Tibial artery (tissue), 4 donors: ENCODE results near the gene PTGER4.
A peak's percentile ranks its signal among the peaks of the same experiment; 100 is the strongest.
"Not testable (repeated sequence)": the region's sequence is repeated elsewhere in the genome, so short reads cannot be mapped to it uniquely, and the experiment has no call there.

Experiments
- DNase-seq, 2 donors: peaks; one replicate each; pipeline ENCODE4 v3.0.0-alpha.2; 2019
- H3K27ac ChIP-seq, 2 donors: fragments of 200-600 bp; sonication (generic) in 1 of 2; 1 replicate in 1 of 2; 2 replicates in 1 of 2; pipeline ENCODE4 v1.5.1; 2018 to 2019; ENCODE audit warnings: mild to moderate bottlenecking in 1 of 2
- H3K27me3 ChIP-seq, 2 donors: fragments of 200-600 bp; sonication (generic) in 1 of 2; one replicate each; pipeline versions ENCODE4 v1.5.1 to v1.6.0; 2016 to 2019
- H3K36me3 ChIP-seq, 3 donors: fragments of 200-600 bp; sonication (generic) in 2 of 3; one replicate each; pipeline ENCODE4 v1.5.1; 2016 to 2019; ENCODE audit warnings: mild to moderate bottlenecking in 2 of 3
- H3K4me1 ChIP-seq, 4 donors: fragments of 200-600 bp; sonication (generic) in 2 of 4; 1 replicate in 3 of 4; 2 replicates in 1 of 4; pipeline ENCODE4 v1.5.1; 2016 to 2019
- H3K4me3 ChIP-seq, 2 donors: fragments of 200-600 bp; sonication (generic) in 1 of 2; 1 replicate in 1 of 2; 2 replicates in 1 of 2; pipeline ENCODE4 v1.5.1; 2018 to 2019; ENCODE audit warnings: mild to moderate bottlenecking in 2 of 2
- H3K9me3 ChIP-seq, 3 donors: fragments of 200-600 bp; sonication (generic) in 1 of 3; one replicate each; pipeline ENCODE4 v1.5.1; 2016 to 2019
- CTCF ChIP-seq, 2 experiments: fragments of 200-600 bp in 1 of 2; fragments of 450-650 bp in 1 of 2; IDR thresholded peaks; one replicate each; pipeline ENCODE4 v1.5.1; 2017 to 2019; ENCODE audit warnings: antibody characterized with exemption in 2 of 2, mild to moderate bottlenecking in 1 of 2, moderate library complexity in 1 of 2
- intact Hi-C: fragments of 100-400 bp; cut with DNase I; formaldehyde crosslinking; loops from one replicate; pipeline ENCODE4 v1.15.0; 2023; ENCODE audit warnings: low total_unique reads

The PTGER4 gene

GRCh38 chr5:40679913-40680681, at the start of gene PTGER4:
Gene PTGER4, plus strand, starts transcription at chr5:40679915. Its CDS starts 1,079 bp downstream, at chr5:40680994.
- Histone ChIP-seq H3K4me3 (peak within 1 kb of the TSS; percentile 69 to 87), H3K4me1 (peaks cover 0 to 49% (median 21%) of the 10 kb centered on the region in 4 donors), H3K9me3 (no peaks in the 10 kb centered on the region), H3K27ac (peak within 1 kb of the TSS; percentile 86 to 87), H3K27me3 (no peaks in the 10 kb centered on the region), H3K36me3 (no peaks in the 10 kb centered on the region)
- no peak for TF ChIP-seq CTCF (IDR thresholded peaks at IDR 0.05)
- intact Hi-C loops = no loop called here
- DNase-seq = peak in 1 of 2 donors; percentile 36

GRCh38 chr5:40630126-40630525, 49.6 kb upstream of the PTGER4 start:
- Histone ChIP-seq H3K9me3 (no peaks in the 10 kb centered on the region), H3K27ac (no peak overlapping the region), H3K4me3 (no peak overlapping the region), H3K4me1 (no peaks in the 10 kb centered on the region), H3K36me3 (no peaks in the 10 kb centered on the region), H3K27me3 (no peaks in the 10 kb centered on the region)
- TF ChIP-seq CTCF (IDR thresholded peaks at IDR 0.05) = no peak
- DNase-seq = no peak
- intact Hi-C loops = no loop called here

GRCh38 chr5:40631236-40631635, 48.5 kb upstream of the PTGER4 start:
- DNase-seq = no peak
- no peak for TF ChIP-seq CTCF (IDR thresholded peaks at IDR 0.05)
- Histone ChIP-seq H3K36me3 (no peaks in the 10 kb centered on the region), H3K27ac (no peak overlapping the region), H3K4me3 (no peak overlapping the region), H3K4me1 (no peaks in the 10 kb centered on the region), H3K27me3 (no peaks in the 10 kb centered on the region), H3K9me3 (peaks cover 0 to 2% (median 0%) of the 10 kb centered on the region in 3 donors)
- intact Hi-C loops = no loop called here

GRCh38 chr5:40634154-40634553, 45.6 kb upstream of the PTGER4 start:
- Histone ChIP-seq H3K4me1 (no peaks in the 10 kb centered on the region), H3K27ac (no peak overlapping the region), H3K9me3 (peaks cover 0 to 12% (median 8%) of the 10 kb centered on the region in 3 donors), H3K27me3 (no peaks in the 10 kb centered on the region), H3K36me3 (no peaks in the 10 kb centered on the region), H3K4me3 (no peak overlapping the region)
- no peak for TF ChIP-seq CTCF (IDR thresholded peaks at IDR 0.05)
- intact Hi-C loops = no loop called here
- DNase-seq = no peak

GRCh38 chr5:40634593-40634992, 45.1 kb upstream of the PTGER4 start:
- intact Hi-C loops = no loop called here
- no peak overlapping the region for H3K4me3 ChIP-seq
- no peaks in the 10 kb centered on the region for H3K27me3 ChIP-seq
- no peak overlapping the region for H3K27ac ChIP-seq
- H3K9me3 ChIP-seq = peaks cover 0 to 12% (median 8%) of the 10 kb centered on the region in 3 donors
- H3K4me1 ChIP-seq = no peaks in the 10 kb centered on the region
- H3K36me3 ChIP-seq = no peaks in the 10 kb centered on the region
- no peak for DNase-seq
- TF ChIP-seq CTCF (IDR thresholded peaks at IDR 0.05) = no peak

GRCh38 chr5:40639531-40639930, 40.2 kb upstream of the PTGER4 start:
- H3K36me3 ChIP-seq, intact Hi-C loops, H3K27ac ChIP-seq, H3K27me3 ChIP-seq, DNase-seq, H3K4me1 ChIP-seq, H3K4me3 ChIP-seq: not testable (repeated sequence)
- H3K9me3 ChIP-seq = peaks cover 0 to 24% (median 12%) of the 10 kb centered on the region in 3 donors
